ENCODE measurements around the gene TEPSIN. TPM values are rescaled to one million over a fixed set of nuclear protein-coding genes. Genes with fewer than 3 reads are reported as not detected.

Gene TEPSIN
- total RNA-seq, 2 experiments from 2014 or later = 28.2 to 32.2 TPM

GRCh38 chr17:81261582-81262336 is 22.9 kb upstream of the TEPSIN start:
- intact Hi-C loops (cut with micrococcal nuclease) = no loop called here
- TF ChIP-seq CTCF (IDR thresholded peaks at IDR 0.05) = no peak
- ChIA-PET CTCF (no interaction called here), POLR2A (interaction anchor here (0.8 to 1.2 kb wide), 2 partner anchors 22 to 272 kb away, joined by 3 read pairs; no protein-coding TSS in a partner anchor)
- no peak overlapping the region for H3K4me3 Mint-ChIP-seq
- no peak for ATAC-seq
- no peaks in the 10 kb centered on the region for H3K9me3 Mint-ChIP-seq
- no peaks in the 10 kb centered on the region for H3K4me1 Mint-ChIP-seq (ENCODE audit: low read depth)
- H3K27me3 Mint-ChIP-seq = no peaks in the 10 kb centered on the region
- H3K36me3 Mint-ChIP-seq (ENCODE audit: low read depth) = peaks cover 2% of the 10 kb centered on the region
- no peak for DNase-seq
- no peak overlapping the region for H3K27ac Mint-ChIP-seq

GRCh38 chr17:81261096-81261495 is 22.2 kb upstream of the TEPSIN start:
- H3K27me3 Mint-ChIP-seq = no peaks in the 10 kb centered on the region
- no peak for TF ChIP-seq CTCF (IDR thresholded peaks at IDR 0.05)
- no peaks in the 10 kb centered on the region for H3K4me1 Mint-ChIP-seq (ENCODE audit: low read depth)
- no peaks in the 10 kb centered on the region for H3K9me3 Mint-ChIP-seq
- H3K36me3 Mint-ChIP-seq (ENCODE audit: low read depth) = peaks cover 2% of the 10 kb centered on the region
- H3K27ac Mint-ChIP-seq = no peak overlapping the region
- intact Hi-C loops (cut with micrococcal nuclease) = no loop called here
- ATAC-seq = no peak
- no peak overlapping the region for H3K4me3 Mint-ChIP-seq
- ChIA-PET CTCF (no interaction called here), POLR2A (interaction anchor here (0.9 to 1.2 kb wide), 2 partner anchors 10 to 273 kb away, joined by 3 to 4 read pairs; no protein-coding TSS in a partner anchor)
- no peak for DNase-seq

GRCh38 chr17:81260641-81261040 is 21.8 kb upstream of the TEPSIN start:
- no peak for TF ChIP-seq CTCF (IDR thresholded peaks at IDR 0.05)
- DNase-seq = no peak
- CTCF ChIA-PET = no interaction called here
- Mint-ChIP-seq H3K27me3 (no peaks in the 10 kb centered on the region), H3K27ac (no peak overlapping the region), H3K4me3 (no peak overlapping the region), H3K9me3 (no peaks in the 10 kb centered on the region), H3K4me1 (ENCODE audit: low read depth) (no peaks in the 10 kb centered on the region), H3K36me3 (ENCODE audit: low read depth) (peaks cover 2% of the 10 kb centered on the region)
- no peak for ATAC-seq
- intact Hi-C loops (cut with micrococcal nuclease) = no loop called here
- POLR2A ChIA-PET = interaction anchor here (0.9 to 1.2 kb wide), 2 partner anchors 11 to 273 kb away, joined by 3 to 4 read pairs; no protein-coding TSS in a partner anchor

GRCh38 chr17:81260171-81260570 is 21.3 kb upstream of the TEPSIN start:
- ChIA-PET POLR2A (interaction anchor here (1.2 kb wide), 1 partner anchor 274 kb away, joined by 3 read pairs; no protein-coding TSS in a partner anchor), CTCF (no interaction called here)
- no peak for TF ChIP-seq CTCF (IDR thresholded peaks at IDR 0.05)
- ATAC-seq = no peak
- intact Hi-C loops (cut with micrococcal nuclease) = no loop called here
- DNase-seq = no peak
- Mint-ChIP-seq H3K36me3 (ENCODE audit: low read depth) (no peaks in the 10 kb centered on the region), H3K27me3 (no peaks in the 10 kb centered on the region), H3K4me1 (ENCODE audit: low read depth) (no peaks in the 10 kb centered on the region), H3K9me3 (no peaks in the 10 kb centered on the region), H3K27ac (no peak overlapping the region), H3K4me3 (no peak overlapping the region)

GRCh38 chr17:81259058-81259605 is 20.3 kb upstream of the TEPSIN start:
- no peaks in the 10 kb centered on the region for H3K9me3 Mint-ChIP-seq
- no peak for DNase-seq
- H3K27me3 Mint-ChIP-seq = no peaks in the 10 kb centered on the region
- H3K27ac Mint-ChIP-seq = no peak overlapping the region
- H3K36me3 Mint-ChIP-seq (ENCODE audit: low read depth) = no peaks in the 10 kb centered on the region
- ChIA-PET CTCF (no interaction called here), POLR2A (interaction anchor here (1.0 kb wide), 1 partner anchor 227 kb away, joined by 3 read pairs; no protein-coding TSS in a partner anchor)
- no peak overlapping the region for H3K4me3 Mint-ChIP-seq
- no peaks in the 10 kb centered on the region for H3K4me1 Mint-ChIP-seq (ENCODE audit: low read depth)
- no peak for TF ChIP-seq CTCF (IDR thresholded peaks at IDR 0.05)
- no peak for ATAC-seq
- intact Hi-C loops (cut with micrococcal nuclease) = no loop called here
